HS-5 (cell line): ENCODE measurements around the gene AVL9.
"Not testable (repeated sequence)": the region's sequence is repeated elsewhere in the genome, so short reads cannot be mapped to it uniquely, and the experiment has no call there.

Source experiments
- DNase-seq: peaks from one replicate; pipeline ENCODE4 v3.0.0-alpha.2; 2012; ENCODE audit warnings: low read depth

Gene AVL9

DNA sequence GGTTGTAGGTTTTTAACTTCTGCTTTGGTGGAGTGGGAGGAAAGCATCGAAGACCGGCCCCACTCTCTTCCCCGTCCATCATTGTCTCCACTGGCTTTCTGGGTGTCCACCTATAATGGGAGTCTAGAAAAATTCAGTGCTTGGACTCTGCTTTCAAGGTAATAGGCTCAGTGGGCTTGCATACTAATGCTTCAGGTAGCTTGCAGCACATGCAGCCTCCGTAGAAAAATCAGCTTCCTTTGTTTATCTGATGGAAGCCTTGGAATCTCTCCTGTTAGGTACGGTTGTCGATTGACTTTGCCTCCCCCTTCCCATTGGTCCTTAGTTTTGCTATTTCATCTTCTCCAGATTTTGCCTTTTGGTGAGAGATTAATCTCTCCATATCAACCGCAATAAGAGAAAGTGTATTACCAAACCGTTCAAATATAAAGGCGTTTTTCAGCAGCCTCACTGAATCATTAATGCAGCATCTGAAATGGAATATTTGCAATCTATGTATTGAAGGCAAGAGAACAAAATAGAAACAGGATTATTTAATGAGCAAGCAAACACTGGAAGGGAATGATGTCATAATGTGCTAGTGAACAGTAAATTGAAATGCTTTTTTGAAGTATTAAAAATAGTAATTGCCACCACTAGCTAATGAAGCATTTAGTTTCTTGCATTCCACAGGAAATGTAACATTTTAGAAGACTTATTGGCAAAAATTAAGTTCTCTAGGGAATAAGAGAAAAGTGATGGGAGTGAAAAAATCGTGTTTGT, 944 bp downstream of the AVL9 start:
- no peak for DNase-seq

DNA sequence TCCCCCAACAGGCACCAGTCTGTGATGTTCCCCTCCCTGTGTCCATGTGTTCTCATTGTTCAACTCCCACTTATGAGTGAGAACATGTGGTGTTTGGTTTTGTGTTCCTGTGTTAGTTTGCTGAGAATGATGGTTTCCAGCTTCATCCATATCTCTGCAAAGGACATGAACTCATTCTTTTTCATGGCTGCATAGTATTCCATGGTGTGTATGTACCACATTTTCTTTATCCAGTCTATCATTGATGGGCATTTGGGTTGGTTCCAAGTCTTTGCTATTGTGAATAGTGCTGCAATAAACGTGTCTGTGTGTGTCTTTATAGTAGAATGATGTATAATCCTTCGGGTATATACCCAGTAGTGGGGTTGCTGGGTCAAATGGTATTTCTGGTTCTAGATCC, 4.5 kb downstream of the AVL9 start:
- DNase-seq = not testable (repeated sequence)

DNA sequence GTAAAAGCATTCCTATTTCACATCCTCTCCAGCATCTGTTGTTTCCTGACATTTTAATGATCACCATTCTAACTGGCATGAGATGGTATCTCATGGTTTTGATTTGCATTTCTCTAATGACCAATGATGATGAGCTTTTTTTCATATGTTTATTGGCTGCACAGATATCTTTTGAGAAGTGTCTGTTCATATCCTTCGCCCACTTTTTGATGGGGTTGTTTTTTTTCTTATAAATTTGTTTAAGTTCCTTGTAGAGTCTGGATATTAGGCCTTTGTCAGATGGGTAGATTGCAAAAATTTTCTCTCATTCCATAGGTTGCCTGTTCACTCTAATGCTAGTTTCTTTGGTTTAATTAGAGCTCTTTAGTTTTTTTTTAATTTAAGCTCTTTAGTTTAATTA, 4.9 kb downstream of the AVL9 start:
- DNase-seq = not testable (repeated sequence)

DNA sequence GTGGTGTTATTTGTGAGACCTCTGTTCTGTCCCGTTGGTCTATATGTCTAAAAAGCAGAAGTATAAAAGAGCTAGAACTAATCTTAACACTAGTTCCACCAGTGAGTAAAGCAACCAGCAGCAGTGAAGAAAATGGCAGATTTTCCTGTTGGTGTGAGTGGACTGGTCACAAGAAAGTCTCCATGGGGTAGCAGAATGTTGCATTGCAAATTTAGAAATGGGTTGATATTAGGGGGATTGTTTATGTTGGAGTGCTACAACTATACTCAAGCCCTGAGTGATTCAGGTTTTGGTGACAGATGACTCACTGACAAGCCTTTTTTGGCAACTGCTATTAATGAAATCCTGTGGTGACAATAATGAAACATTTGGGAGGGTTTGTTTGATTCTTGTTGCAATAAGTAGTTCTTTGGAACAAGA, 5.6 kb downstream of the AVL9 start:
- DNase-seq = no peak

DNA sequence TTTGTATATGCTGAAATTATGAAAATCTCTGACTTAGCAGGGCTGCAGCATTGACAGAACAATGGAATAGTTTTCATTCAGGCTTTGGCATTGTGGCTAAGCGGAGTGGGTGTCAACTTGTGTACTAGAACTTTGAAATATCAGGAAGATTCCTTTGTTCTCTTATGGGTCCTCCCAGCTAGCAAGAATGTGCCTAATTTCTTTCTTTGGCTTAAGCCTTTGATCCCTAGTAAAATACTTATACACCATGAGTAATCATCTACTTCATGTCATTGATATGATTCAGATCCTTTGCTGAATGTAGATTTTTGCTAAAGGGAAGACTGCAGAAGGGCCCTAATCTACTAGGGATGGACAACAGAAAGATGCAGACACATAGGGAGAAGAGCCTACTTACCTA, 6.2 kb downstream of the AVL9 start:
- DNase-seq = peak; percentile 71

DNA sequence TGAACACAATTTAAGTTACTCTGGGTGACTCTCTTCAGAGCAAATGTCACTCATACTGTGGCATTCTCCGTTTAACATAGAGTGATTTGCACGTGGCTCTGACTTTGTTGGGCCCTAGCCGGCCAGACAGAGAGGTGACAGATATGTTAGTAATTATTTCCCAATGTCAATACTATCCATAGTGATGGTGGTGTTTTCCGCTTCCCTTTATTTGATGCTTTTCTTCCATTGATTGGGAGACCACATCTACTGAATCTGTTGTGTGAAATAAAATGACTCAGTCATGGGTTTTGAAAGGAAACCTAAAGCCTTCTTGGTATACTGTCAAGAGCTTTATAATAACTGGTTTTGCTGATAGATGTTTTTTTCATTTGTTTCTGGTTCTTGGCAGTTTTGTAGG, 7.4 kb downstream of the AVL9 start:
- DNase-seq = no peak

DNA sequence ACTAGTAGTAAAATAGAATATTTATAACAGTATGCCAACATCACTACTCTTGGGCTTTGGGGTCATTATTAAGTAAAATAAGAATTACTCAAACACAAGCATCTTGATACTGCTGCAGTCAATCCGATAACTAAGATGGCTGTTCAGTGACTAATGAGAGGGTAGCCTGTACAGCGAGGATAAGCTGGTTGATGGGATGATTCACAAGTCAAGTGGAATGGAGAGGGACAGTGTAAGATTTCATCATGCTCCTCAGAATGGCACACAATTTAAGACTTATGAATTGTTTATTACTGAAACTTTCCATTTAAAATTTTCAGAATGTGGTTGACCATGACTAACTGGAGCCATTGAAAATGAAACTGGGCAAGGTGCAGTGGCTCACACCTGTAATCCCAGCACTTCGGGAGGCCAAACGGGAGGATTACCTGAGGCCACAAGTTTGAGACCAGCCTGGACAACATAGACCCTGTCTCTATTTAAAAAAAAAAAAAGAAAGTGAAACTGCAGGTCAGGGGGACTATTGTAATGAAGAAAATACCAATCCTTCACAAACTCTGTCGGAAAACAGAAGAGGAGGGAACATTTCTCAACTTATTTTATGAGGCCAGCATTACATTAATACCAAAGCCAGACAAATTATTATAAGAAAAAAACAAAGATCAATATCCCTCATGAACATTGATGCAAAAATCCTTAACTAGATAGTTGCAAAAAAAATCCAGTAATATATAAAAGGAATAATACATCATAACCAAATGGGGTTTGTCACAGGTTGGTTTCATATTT, 11.2 kb downstream of the AVL9 start:
- peak; percentile 88 for DNase-seq

DNA sequence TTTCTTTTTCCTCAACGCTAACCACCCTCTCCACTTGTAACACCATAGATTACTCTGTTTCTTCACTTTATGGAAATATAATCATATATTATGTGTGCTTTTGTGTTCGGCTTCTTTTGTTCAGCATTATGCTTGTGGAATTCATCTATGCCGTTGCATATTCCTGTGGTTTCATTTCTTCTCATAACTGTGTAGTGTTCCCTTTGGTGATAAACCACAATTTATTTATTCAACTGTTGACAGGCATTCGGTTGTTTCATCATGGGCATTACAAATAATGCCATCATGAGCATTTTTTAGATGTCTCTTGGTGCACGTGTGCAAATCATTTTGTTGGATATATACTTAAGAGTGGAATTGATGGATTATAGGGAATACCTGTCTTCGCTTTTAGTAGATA, 12.1 kb downstream of the AVL9 start:
- DNase-seq = no peak

DNA sequence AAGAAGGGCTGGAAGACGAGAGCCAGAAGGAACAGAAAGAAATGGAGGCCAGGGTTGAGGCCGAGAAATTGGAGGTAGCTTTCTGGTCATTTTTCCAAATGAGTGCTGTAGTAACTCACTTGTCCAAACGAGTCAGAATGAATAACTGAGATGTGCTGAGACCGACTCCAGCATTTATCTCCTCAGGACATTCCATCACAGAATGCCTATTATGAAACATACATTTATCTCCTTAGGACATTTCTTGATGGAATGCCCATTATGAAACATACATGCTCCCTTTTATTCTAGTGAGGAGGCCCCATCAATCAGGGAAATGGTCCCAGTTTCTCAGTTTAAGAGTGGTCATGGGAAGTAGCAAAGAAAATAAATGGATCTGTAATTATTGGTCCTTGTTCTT, 16.5 kb downstream of the AVL9 start:
- no peak for DNase-seq

DNA sequence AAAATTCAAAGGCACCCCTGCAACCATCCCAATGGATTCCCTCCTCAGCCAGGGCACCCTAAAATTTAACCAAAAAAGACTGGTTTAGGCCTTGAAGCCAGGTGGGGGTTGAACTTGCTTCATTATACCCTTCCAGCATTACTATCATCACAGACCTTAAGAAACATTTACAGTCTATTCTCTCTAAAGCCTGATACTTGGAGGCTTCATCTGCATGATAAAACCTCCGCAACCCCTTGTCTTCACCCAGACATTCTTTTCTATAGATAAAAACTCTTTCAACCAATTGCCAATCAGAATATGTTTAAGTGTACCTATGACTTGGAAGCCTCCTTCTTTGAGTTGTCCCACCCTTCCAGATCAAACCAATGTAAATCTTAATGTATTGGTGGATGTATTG, 17.9 kb downstream of the AVL9 start:
- no peak for DNase-seq

DNA sequence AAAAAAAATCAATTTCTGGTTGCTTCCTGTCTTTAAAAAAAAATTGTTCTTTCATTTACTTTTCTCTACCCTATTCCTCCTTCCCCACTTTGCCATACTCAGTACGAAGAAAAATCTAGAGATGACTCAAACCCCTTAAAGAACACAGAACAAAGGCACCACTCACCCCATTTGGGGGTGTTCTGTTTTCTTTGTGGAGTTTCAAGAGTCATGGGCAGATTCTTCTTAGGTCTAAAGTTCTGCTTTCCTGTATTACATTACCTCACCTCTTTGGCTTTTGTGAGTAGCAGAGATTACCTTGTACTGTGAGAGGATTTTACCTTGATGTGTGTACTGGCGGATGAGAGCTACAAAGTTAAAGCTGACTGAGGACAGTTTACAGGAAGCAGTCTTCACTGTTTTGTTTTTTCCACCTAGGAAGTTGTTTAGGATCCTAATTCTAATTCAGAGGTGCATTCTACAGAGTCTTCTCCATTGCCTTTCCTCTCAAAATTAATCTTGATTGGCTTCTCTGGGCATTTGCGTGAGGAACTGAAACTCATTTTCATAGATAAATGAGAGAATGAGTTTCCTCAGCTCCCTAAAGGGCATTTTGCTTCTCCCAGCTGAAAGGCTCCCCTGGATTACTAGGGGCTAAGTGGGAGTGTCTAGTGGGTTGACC, 20.7 kb downstream of the AVL9 start:
- DNase-seq = no peak

DNA sequence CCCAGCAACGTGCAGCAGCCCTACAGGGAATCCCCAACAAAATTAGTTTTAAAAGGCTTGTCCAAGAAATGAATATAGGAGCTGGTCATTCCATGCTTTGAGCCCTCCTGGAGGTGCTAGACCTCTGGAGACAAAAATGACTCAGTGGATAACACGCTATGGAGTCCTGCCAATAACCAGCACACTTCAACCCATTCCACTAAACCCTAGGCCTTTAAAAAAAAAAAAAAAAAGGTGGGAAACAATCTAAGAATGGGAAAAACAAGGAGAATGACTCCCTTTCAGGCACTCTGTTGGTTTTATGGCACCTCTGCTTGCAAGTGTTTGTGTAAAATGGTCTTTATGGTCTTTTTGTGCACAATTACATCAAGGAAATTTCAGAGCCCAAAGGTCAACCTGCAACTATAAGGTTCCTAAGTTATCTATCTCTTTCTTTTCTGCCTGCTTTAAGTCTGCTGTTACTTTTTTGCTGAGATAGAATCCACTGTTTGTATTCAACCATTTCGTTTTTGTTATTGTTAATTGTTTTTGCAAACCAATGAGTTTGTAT, 21.3 kb downstream of the AVL9 start:
- DNase-seq = no peak

DNA sequence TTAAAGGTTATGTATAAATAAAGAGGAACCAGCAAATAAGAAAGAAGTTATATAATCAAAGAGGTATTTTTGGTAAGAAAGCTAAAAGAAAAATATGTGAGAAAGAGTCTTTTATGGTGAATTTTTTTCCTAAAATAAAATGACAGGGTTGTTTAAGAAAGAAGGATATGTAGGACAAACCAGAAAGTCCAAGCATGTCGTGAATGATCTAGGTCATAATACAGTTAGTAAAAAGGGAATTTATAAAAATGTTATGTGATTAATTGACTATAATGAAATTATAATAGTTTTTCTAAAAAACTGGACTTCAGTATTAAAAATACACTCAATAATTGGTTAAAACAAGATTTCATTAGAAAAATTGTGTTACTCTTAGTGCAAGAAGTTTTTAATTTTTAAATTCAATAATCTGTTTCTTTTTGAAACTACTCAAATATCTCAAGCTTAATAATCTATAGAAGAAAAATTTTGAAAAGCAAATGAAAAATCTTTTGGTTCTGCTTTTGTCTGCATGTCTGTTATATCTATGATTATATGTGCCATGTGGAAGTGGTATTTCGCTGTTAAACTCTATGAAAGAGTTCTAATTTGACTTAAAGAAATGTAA, 23.3 kb downstream of the AVL9 start:
- no peak for DNase-seq

DNA sequence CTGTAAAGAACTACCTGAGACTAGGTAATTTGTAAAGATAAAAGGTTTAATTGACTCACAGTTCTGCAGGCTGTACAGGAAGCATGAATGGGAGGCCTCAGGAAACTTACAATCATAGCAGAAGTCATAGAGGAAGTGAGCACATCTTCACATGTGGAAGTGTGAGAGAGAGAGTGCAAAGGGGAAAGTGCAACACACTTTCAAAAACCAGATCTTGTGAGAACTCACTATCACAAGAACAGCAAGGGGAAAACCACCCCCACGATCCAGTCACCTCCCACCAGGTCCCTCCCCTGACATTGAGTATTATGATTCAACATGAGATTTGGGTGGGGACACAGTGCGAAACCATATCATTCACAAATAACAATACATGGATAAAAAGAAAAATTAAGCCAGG, 24.5 kb downstream of the AVL9 start:
- no peak for DNase-seq

DNA sequence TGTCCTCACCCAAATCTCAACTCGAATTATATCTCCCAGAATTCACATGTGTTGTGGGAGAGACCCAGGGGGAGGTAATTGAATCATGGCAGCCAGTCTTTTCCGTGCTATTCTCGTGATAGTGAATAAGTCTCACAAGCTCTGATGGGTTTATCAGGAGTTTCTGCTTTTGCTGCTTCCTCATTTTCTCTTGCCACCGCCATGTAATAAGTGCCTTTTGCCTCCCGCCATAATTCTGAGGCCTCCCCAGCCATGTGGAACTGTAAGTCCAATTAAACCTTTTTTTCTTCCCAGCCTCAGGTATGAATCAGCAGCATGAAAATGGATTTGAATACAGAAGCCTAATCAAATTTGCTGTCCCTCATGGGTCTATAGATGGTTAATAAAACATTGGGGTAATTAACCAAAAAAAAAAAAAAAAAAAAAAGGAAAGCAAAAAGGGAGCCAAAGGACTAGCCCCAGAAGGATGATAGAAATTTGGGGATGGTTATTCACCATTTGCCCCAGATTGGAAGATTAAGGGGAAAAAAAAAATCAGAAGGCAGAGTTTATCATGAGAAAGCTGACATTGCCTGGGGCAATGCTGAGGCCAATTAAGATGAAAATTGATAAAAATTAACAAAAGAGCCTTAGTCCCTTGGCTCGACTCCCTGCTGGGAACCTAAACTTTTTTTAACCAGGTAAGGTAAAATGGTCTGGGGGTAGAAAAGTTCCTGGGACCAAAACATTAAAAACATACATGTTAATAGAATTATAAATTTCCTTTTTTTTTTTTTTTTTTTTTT, 27.6 kb downstream of the AVL9 start:
- no peak for DNase-seq

DNA sequence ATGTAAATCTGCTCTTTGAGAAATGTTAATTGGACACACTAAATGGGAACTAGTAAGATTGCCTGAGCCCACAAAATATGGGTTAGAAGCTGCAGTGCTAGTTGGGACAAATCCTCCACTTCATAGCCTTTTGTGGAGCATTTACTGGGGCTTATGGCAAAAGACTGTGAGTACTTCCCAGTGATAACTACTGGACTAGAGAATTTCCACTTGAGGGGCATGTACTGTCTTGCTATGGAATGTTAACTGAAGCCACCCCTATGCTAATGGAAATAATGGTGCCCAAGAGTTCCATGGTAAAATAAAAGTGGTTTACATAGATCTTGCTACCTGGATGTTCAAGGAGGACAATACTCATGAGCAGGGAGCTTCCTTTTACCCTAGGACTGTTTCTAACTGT, 29.3 kb downstream of the AVL9 start:
- no peak for DNase-seq

DNA sequence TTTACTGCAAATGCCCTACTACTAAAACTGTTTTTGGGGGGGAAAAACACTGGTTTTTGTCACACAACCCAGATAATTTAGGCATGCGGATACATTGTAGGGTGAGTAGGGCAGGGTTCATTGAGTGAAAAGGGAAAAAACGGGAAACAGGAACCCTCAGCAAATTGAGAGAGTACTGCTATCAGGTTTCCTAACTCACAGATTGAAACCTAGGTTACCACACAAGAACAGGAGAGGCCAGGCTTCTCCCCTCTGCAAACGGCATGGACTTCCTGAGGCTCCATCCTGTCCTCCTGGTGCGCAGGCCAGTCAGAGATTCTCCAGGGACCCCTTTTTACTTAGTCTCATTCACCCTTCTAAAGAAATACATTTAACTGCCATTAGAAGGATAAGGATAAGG, 30.6 kb downstream of the AVL9 start:
- DNase-seq = no peak

DNA sequence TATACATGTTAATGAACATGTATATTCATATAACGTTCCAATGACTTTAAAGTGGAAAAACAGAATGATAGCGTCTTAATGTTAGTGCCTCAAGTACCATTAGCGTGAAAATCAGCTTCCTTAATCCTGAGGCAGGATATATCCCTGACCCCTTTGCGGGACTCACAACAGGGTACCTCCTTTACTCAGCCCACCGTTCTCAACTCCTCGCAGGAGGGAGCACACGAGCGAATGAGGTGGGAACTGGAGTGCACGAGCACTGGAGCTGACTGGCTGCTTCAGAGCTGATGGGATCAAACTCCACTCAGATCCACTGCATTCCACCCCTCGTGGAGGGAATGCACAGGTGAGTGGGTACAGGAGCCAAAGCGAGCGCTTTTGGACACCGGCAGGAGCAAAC, 36.1 kb downstream of the AVL9 start:
- DNase-seq = no peak

DNA sequence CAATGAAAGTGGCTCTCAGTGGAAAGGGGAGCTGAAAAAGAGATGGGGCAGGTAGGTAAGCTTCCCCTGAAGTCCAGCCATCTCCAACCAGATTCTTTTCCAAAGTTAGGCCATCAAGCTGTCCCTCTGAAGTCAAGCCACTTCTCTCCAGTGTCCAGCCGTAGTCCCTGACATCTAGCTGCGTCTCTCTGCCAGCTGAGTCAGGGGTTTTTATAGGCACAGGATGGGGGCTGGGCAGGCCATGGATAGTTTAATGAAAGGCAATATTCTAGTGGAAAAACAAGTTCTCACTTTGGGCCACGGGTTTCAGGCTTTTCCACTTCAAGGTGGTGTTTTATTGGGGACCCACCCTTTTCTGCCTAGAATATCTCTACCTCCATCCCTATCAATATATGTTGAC, 36.8 kb downstream of the AVL9 start:
- DNase-seq = no peak

DNA sequence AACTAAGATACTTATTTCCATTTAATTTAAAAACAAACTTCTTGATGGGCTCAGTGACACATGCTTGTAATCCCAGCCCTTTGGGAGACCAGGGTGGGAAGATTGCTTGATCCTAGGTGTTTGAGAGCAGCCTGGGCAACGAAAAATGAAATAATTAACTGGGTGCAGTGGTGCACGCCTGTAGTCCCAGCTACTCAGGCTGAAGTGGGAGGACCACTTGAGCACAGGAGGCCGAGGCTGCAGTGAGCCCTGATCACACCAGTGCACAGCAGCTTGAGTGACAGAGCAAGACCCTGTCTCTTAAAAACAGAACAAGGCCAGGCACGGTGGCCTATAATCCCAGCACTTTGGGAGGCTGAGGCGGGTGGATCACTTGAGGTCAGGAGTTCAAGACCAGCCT, 37.4 kb downstream of the AVL9 start:
- DNase-seq = no peak

DNA sequence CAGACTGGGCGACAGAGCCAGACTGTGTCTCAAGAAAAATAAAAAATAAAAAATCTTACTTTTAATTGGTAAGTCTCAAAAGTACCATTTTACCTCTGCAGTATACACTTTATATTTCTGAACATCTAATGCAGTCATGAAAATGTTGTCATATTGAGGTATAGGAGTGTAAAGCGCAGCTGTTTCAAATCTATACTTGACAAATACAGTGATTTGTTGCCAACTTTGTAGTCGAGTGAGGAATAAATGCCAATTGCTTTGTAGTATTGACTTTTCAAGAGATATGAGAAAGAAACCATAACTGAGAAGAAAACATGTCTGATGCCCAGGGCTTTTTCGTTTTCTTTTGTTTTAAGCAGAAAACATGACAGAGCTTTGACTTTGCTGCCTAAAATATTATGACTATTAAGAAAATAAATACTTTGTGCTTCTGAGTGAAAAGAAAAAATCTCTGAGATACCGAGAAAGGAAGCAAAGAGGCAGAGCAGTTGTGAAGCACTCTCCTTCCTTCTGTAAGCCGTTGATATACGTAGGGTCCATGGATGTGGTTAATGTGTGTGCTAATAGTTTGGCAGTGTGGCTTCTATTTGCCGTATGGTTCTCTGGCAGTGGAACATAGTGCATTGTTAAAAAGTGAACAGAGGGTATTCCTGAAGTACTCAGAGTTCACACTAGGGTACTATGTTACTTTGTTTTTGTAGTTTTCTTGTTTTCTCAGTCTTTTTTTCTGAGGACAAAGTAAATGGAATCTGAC, 38.2 kb downstream of the AVL9 start:
- DNase-seq = no peak
